ENCODE measurements around the gene HIC2. TPM values are rescaled to one million over a fixed set of nuclear protein-coding genes. Genes with fewer than 3 reads are reported as not detected.
A peak's percentile ranks its signal among the peaks of the same experiment; 100 is the strongest.

The HIC2 gene
- total and polyA plus RNA-seq, 2 of the 13 experiments (the other 11 are each of a cell fraction or from before 2014, with no cell fraction given) = 5.0 to 13.7 TPM

DNA sequence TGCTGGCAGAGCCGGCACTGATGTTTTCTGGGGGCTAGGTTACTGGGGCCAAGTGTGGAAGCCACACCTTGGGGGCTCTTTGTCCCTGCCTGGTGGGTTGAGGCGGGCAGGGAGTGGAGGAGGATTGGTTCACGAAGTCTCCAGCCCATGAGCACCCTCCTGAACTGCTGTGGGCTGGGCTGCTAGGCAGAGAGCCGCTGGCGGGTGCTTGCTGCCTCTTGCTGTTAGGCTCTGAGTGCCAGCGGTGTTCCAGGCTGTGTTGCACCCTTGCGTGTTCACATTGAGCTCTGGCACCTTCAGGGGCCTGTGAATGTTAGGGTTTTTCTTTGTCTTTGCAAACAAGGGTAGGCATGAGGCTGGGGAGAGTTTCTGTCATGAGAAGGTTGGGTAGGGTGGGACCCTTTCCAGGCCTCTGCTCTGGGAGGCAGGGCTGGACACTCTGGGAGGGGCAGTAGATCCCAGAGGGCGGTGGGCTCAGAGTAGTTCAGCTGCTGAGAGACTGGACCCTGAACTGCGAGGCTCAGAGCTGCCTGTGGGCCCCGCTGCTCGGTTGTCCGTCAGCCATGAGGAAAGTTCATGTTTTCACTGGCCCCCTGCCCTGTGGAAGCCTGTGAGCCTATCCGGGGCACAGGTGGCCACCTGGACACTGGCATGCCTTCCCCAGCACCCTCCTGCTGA is 26.0 kb downstream of the HIC2 start (continued):
- TF ChIP-seq ZNF235 (CRISPR knock-in tag; IDR thresholded peaks at IDR 0.05; ENCODE audit: borderline replicate concordance) (no peak), MED8 (CRISPR knock-in tag; IDR thresholded peaks at IDR 0.05; ENCODE audit: insufficient replicate concordance) (no peak), HOXA9 (CRISPR knock-in tag; IDR thresholded peaks at IDR 0.05; ENCODE audit: borderline replicate concordance) (no peak), CEBPG (CRISPR knock-in tag; IDR thresholded peaks at IDR 0.05) (no peak), ZNF335 (CRISPR knock-in tag; IDR thresholded peaks at IDR 0.05) (no peak), MTA1 (CRISPR knock-in tag; IDR thresholded peaks at IDR 0.05; ENCODE audit: borderline replicate concordance) (0 out of 2 replicates have a peak, but pooled peaks have one; percentile 38), RARA (CRISPR knock-in tag; IDR thresholded peaks at IDR 0.05) (no peak), HNF4A (CRISPR knock-in tag; IDR thresholded peaks at IDR 0.05) (peak; percentile 59), TEAD3 (CRISPR knock-in tag; optimal IDR thresholded peaks at IDR 0.05; ENCODE audit: borderline replicate concordance) (peak; percentile 9), ZFX (CRISPR knock-in tag; IDR thresholded peaks at IDR 0.05; ENCODE audit: low read depth) (0 out of 2 replicates have a peak, but pooled peaks have one; percentile 18), RFX5 (IDR thresholded peaks at IDR 0.05; ENCODE audit: low read depth, low read length) (no peak), ZNF232 (CRISPR knock-in tag; IDR thresholded peaks at IDR 0.05; ENCODE audit: borderline replicate concordance) (no peak)
- TF ChIP-seq, protein P1, sequence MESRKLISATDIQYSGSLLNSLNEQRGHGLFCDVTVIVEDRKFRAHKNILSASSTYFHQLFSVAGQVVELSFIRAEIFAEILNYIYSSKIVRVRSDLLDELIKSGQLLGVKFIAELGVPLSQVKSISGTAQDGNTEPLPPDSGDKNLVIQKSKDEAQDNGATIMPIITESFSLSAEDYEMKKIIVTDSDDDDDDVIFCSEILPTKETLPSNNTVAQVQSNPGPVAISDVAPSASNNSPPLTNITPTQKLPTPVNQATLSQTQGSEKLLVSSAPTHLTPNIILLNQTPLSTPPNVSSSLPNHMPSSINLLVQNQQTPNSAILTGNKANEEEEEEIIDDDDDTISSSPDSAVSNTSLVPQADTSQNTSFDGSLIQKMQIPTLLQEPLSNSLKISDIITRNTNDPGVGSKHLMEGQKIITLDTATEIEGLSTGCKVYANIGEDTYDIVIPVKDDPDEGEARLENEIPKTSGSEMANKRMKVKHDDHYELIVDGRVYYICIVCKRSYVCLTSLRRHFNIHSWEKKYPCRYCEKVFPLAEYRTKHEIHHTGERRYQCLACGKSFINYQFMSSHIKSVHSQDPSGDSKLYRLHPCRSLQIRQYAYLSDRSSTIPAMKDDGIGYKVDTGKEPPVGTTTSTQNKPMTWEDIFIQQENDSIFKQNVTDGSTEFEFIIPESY (CRISPR knock-in tag; IDR thresholded peaks at IDR 0.05) = peak; percentile 55; the same call in 1 of the 2 replicates
- TF ChIP-seq, protein P2, sequence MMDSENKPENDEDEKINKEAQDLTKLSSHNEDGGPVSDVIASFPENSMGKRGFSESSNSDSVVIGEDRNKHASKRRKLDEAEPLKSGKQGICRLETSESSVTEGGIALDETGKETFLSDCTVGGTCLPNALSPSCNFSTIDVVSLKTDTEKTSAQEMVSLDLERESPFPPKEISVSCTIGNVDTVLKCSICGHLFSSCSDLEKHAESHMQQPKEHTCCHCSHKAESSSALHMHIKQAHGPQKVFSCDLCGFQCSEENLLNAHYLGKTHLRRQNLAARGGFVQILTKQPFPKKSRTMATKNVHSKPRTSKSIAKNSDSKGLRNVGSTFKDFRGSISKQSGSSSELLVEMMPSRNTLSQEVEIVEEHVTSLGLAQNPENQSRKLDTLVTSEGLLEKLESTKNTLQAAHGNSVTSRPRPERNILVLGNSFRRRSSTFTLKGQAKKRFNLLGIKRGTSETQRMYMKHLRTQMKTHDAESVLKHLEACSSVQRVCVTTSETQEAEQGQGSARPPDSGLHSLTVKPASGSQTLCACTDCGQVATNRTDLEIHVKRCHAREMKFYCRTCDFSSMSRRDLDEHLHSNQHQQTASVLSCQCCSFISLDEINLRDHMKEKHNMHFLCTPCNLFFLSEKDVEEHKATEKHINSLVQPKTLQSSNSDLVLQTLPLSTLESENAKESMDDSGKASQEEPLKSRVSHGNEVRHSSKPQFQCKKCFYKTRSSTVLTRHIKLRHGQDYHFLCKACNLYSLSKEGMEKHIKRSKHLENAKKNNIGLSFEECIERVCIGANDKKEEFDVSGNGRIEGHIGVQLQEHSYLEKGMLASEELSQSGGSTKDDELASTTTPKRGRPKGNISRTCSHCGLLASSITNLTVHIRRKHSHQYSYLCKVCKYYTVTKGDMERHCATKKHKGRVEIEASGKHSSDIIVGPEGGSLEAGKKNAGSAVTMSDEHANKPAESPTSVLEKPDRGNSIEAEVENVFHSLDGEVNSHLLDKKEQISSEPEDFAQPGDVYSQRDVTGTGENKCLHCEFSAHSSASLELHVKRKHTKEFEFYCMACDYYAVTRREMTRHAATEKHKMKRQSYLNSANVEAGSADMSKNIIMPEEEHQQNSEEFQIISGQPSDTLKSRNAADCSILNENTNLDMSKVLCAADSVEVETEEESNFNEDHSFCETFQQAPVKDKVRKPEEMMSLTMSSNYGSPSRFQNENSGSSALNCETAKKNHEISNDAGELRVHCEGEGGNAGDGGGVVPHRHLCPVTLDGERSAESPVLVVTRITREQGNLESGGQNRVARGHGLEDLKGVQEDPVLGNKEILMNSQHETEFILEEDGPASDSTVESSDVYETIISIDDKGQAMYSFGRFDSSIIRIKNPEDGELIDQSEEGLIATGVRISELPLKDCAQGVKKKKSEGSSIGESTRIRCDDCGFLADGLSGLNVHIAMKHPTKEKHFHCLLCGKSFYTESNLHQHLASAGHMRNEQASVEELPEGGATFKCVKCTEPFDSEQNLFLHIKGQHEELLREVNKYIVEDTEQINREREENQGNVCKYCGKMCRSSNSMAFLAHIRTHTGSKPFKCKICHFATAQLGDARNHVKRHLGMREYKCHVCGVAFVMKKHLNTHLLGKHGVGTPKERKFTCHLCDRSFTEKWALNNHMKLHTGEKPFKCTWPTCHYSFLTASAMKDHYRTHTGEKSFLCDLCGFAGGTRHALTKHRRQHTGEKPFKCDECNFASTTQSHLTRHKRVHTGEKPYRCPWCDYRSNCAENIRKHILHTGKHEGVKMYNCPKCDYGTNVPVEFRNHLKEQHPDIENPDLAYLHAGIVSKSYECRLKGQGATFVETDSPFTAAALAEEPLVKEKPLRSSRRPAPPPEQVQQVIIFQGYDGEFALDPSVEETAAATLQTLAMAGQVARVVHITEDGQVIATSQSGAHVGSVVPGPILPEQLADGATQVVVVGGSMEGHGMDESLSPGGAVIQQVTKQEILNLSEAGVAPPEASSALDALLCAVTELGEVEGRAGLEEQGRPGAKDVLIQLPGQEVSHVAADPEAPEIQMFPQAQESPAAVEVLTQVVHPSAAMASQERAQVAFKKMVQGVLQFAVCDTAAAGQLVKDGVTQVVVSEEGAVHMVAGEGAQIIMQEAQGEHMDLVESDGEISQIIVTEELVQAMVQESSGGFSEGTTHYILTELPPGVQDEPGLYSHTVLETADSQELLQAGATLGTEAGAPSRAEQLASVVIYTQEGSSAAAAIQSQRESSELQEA (CRISPR knock-in tag; IDR thresholded peaks at IDR 0.05; ENCODE audit: not compliant biosample characterization) = no peak
- TF ChIP-seq, protein P3, sequence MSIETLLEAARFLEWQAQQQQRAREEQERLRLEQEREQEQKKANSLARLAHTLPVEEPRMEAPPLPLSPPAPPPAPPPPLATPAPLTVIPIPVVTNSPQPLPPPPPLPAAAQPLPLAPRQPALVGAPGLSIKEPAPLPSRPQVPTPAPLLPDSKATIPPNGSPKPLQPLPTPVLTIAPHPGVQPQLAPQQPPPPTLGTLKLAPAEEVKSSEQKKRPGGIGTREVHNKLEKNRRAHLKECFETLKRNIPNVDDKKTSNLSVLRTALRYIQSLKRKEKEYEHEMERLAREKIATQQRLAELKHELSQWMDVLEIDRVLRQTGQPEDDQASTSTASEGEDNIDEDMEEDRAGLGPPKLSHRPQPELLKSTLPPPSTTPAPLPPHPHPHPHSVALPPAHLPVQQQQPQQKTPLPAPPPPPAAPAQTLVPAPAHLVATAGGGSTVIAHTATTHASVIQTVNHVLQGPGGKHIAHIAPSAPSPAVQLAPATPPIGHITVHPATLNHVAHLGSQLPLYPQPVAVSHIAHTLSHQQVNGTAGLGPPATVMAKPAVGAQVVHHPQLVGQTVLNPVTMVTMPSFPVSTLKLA (IDR thresholded peaks at IDR 0.05) = no peak

All from HepG2 (cell line).